ENCODE measurements around the gene UQCC2.

The UQCC2 gene

DNA sequence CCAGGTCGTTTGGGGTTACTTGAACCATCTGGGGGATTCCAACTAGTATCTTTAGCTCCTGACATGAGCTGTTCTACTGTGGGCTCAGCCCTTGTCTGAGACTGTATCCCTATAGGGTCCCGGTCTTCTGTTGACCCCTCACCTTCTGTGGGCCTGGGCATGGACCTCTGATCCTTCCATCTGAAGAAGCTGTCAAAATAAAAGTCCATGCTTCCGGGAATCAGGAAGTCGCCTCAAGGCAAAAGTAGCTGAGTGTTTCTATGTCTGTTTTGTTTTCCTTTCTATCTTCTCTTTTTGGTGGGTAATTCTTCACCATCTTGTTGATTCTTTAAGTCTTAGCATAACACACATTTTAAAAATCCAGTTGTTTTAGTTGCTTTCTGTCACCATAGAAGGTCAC is 60.1 kb downstream of the UQCC2 start:
- DNase-seq (ENCODE audit: low spot score) = no peak

Data from hematopoietic multipotent progenitor cell treated with erythropoietin and hydrocortisone succinate and interleukin-3 and kit ligand, for 15 days (in vitro differentiated cells).